Ureter (tissue), 1 donor: Measurements from ENCODE around the gene FKBP11. TPM values are rescaled to one million over a fixed set of nuclear protein-coding genes. Genes with fewer than 3 reads are reported as not detected.

Source experiments
- DNase-seq: peaks from one replicate; pipeline ENCODE4 v3.0.0-alpha.2; 2020; ENCODE audit warnings: low spot score
- total RNA-seq: library from RNA; stranded (reverse); gene quantifications from one replicate; pipeline ENCODE4 v1.2.4, GENCODE V29; 2023
- donor health status: DM: yes; HTN: yes; CAD: no.

FKBP11 gene
- 24.9 TPM for total RNA-seq

DNA sequence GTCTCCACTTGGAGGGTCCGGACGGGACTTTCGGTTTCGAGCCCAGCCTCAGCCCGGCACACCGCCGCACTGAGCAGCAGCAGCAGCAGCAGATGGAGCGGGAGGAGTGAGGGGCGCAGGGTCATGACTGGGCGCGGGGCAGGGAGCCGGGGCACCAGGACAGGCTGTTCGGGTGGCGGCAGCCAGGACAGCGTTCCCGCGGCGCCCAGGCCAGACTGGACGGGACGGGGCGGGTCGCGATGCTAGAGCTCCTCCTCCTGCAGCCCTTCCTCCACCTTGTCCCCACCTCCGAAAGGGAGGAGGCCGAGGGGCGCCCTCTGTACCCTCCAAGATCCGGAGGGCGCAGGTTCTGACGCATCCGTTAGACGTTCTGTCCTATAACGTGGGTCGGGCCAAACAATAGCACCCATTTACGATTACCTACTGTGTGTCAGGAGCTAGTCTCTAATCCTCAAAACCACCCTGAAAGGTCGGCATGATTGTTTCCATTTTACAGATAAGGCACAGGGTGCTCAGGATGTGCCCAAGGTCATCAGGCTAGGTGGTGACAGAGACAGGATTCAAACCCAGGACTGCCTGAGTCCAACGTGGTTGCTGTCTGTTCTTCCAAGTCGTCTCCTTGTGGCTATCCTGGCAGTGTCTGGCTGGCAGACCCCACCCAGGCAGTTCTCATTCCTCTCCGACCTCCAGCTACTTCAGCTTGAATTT is at the start of gene FKBP11:
Gene FKBP11 (minus strand): TSS at position 189 of the 708 bp plus-strand sequence. CDS start 64 bp downstream, at position 125.
- DNase-seq, result peak; percentile 76

DNA sequence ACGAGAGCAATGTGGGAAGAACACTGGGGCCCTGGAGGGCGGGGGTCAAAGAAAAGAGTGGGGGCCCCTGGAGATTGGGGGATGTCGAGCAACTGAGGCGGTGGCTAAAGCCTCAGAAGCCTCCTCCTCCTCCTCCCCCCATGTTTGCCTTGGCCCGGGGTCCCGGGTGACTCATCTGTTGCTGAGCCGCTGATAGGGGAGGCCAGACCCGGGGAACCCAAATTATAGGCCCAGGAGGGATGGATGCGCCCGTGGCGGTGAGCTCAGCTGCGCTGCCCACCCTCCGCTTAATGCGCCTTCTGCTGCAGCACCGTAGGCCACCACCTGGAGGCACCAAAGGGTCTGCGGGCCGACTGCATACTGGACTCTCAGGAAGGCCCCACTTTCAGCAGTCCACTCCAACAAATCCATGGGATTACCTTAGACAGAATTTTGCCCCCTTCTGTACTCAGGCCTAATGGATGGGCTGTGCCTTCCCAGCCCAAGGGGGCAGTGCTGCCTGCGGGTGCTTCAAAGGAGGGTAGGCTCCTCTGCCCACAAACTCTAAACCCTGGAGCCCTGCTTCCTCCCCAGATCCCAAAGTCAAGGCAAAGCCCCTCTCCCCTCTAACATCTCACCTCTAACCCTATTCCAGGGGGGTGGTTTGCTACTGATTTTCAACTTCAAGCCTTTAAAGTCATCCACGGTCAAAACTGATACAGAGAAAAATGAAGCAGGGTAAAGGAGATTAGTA is 48.8 kb upstream of the FKBP11 start:
- DNase-seq, result peak; percentile 70

DNA sequence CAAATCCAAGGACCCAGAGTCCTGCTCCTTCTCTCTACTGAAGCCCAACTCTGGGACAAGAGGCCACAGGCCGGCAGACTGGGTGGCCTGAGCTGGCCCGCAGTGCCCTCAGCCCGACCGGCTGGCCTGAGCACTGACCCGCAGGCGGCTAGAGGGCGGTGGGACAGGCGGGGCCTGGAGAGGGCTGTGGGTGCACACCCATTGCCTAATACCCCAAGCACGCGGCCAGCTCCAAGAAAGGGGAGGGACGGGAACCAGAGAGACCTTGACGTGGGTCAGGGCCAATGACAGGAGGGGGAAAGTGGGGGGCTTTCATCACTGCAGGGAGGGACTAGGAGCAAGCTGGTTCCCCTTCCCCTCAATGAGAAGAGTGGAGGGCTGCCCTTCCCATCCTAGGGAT is 48.2 kb upstream of the FKBP11 start:
- peak; percentile 53 for DNase-seq

DNA sequence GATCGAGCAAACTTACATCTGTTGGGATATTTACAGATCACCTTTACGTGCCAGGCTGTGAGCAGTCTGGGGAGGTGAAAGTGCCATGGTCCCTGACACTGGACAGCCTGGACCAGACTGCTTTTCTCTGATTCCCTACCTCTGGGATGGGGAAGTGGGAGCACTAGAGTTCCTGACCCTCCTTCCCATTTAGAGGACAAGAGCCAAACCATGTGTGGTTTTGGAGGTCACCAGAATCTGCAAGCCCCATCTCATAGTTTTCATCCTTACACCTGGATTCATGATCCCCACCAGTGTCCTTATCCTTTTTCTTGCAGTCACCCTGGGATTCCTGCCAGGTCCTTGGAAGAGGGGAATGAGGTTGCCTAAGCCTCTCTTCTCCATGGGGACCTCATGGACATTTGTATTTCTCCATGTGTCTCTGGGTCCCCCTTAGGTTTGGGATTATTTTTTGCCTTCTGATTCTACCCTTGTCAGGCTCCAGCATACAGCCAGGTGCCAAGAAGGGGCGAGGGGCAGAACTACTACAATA is 47.7 kb upstream of the FKBP11 start:
- DNase-seq, result no peak

DNA sequence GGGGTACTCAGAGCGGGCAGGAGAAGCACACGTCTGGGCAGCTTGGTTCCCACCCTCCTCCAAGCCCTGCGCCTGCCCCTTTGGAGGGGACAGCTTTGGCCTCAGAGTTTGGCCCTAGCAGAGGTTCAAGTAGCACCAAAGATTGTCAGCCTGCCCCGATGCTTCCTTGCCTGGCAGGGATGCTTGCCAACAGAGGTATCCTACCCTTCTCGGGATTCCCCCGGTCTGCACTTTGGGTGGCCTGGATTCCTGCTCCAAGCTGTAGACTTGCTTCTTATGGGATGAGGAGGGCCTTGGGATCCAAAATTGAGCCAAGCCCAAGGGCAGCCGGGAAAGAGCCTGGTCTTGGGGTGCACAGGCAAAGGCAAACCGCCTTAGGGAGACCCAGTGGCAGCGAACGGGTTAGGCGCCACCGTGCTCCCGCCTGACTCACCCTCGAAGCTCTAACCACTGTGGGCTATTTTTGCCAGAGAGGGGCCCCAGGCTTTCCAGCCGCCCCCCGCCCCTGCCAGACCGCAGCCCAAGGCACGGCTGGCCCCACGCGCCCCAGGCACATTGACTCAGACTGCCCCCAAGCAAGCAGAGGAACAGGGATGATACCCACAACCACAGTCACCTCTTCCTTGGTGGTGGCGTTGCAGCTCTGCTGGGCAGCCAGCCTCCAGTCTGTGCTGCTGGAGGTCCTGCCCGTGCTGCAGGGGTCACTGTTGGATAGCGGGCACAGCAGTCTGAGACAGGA is 47.1 kb upstream of the FKBP11 start:
- no peak for DNase-seq

DNA sequence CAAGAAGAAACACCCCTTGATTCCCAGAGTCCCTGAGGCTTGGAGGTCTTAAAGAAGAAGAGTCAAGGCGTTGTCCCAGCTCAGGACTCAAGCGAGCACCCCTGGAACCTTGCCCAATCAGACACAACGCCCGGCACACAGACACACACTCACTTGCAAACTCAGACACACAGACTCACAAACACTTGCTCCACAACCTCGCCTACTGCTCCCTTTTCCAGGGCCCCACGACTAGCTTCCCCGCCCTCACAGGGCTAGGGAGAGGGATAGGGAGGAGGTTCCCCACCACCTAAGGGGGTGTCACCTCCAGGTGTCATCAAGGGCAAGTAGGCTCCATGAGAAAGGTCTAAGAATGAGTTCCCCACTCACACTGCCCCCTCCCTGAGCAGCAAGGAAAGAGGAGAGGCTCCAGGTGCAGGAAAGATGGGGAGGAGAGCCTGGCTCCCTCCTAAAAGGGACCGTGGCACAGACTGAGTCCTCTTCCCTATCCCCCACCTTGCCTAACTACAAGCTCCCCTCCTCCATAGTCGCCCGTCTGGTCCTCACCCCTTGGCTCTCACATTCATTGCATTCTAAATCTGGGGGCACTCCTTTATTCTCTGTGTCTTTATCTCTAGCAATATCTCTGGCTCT is 45.5 kb upstream of the FKBP11 start:
- no peak for DNase-seq

DNA sequence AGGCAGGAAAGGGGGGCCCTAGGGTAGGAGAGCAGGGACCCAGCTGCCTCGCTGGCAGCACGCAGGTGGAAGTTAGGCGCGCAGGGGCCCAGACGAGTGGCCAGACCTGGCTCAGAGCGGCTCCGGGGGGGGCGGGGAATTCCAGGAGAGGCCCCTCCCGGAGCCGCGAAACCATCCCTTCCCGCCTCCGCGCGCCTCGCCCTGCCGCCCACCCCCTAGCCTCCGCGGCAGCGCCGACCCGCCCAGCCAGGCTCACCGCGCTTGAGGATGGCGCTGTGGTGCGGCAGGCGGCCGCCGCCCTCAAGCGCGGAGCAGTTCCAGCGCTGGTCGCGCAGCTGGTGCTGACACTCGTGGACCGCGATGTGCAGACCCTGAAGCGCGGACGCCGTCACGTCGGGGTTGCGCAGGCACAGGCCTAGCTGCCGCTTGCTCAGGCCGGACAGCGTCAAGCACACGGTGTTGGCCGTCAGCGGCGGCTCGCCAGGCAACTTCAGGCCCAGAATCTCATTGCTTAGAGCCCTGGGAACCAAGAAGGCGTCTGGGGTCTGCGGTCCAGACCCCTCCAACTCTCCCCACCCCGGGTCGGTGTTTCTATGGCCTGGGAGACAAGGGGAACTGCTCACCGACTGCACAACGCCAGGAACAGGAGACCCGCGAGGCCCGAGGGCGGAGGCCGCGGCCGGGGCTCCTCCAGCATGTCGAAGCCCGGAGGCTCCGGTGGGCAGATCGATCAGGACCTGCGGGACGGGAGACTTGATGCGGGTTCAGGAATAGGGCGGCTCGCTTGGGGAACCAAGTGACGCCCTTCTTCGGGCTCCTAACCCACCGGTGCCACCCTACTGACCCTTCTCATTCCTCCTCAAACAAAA is 44.8 kb upstream of the FKBP11 start:
- DNase-seq, result no peak

DNA sequence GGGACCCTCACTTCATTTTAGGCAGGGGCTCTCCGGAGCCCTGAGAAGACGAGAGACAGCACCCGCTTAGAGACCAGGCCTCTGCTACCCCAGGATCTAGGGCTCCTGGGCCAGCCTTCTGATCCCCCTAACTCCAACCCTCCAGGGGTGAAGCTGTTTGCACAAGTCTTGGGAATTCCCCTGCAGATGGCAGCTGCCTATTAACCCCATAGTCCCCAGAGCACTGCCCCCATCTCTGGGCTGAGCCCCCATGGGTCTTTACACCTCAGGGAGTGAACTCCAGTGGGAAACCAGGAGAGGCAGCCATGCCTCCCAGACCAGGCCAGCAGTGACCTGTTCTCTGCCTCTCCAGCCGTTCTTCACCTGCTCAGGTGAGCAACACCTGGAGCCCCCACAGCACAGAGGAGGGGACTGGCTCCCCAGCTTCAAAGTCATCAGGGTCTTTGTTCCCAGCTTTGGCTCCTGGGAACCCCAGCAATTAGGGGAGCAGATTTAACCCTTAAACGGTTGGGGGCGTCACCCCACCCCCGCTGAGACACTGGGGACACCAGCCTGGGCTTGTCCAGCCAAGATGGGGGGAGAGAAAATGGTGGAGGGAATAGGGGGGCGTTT is 44.0 kb upstream of the FKBP11 start:
- no peak for DNase-seq

DNA sequence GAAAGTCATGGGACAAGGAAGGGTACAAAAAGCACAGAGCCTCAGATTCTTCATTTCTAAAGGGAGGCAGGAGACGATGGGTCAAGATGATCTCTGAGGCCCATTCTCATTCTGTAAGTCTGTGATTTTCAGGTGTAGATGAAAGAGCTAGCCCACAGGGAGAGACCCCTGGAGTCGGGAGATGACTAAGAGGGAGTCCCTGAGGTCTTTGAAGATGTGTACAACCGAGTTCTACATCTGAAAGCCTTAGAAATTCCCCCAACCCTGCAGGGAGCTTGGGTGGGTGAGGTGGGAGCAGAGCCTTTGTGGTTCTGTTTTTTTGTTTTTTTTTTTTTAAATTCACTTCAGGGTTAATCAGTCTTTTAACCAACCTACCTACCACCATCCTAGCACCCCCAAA is 43.2 kb upstream of the FKBP11 start:
- no peak for DNase-seq

DNA sequence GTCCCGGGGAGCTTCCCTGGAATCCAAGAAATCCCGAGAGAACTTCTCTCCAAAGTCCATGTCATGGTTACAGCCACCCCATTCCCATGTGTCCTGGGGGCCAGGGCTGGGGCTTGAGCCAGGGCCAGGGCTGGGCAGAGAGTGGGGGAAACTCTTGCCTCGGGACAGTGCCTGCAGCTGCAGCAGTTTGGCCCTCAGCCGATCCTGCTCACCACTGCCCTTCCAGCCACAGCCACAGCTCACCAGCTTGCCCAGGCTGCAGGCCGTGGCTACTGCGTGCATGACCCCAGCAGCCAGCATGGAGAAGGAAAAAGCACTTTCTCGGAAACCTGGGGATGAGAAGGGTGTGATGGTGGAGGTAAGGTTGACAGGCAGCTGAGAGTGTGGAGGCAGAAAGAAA is 42.7 kb upstream of the FKBP11 start:
- DNase-seq, result no peak

DNA sequence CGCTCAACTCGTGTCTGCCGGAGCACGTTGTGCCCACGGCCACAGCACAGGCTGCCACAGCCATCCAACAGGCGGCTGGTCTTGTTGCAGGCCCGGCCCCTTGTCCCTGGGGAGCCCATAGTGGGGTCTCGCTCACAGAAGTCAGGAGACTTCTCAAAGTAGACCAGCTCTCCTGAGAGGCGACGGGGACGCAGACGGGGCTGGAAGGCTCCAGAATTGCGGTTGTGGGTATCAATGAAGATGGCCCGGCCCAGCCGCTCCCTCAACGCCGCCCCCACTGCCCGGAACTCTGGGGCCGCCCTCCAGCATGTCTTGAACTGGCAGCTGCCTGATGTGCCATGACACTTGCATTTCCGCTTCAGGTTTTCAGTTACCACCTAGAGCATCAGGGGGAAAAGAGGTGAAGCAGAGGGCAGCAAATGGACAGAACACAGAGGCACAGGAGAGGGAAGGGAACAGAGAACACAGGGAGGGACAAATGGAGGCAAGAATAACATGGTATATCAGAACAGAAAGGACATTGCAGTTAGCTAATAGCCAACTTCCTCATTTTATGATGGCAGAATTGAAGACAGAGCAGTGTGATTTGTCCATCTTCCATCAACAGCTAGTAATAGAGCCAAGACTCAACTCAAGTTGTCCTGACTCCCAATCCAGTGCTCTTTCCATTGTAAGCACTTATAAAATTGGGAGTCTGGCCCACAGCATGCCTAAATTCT is 41.0 kb upstream of the FKBP11 start:
- DNase-seq, result no peak

DNA sequence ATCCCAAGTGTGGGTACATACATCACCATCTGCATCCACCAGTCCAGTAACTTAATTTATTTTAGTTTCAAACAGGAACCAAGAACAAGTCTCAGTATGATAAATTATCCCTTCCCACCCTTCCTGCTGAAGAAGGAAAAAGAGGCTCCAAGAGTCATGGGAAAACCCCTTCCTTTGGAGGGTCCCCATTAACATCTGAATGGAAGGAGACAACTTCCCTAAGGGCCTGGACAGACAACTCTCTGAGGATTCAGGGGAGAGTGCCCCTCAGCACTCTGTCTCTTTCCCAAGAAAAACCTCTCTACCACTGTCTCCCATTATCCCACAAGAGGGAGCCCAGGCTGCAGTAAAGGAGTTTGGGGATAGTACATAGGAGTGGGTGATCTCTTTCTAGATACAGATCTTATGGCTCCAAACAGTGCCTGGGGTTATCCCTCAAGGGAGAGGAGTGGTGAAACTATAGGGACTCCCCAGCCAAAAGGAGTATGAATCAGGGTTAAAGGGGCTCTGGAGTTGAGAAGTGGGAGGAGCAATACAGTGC is 40.1 kb upstream of the FKBP11 start:
- DNase-seq, result no peak

DNA sequence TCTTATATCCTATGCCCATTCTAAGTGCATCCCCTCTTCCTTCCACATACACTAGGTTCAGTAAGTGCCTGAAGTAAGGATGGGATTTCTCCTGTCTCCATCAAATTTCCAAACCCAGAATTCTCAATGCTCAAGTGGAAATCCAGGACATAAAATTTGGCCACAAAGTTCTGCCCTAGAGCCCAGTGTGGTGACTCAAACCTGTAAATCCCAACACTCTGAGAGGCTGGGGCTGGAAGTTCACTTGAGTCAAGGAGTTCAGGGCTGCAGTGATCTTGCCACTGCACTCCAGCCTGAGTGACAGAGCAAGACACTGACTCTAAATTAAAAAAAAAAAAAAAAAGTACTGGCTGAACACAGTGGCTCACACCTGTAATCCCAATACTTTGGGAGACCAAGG is 36.5 kb upstream of the FKBP11 start:
- no peak for DNase-seq

DNA sequence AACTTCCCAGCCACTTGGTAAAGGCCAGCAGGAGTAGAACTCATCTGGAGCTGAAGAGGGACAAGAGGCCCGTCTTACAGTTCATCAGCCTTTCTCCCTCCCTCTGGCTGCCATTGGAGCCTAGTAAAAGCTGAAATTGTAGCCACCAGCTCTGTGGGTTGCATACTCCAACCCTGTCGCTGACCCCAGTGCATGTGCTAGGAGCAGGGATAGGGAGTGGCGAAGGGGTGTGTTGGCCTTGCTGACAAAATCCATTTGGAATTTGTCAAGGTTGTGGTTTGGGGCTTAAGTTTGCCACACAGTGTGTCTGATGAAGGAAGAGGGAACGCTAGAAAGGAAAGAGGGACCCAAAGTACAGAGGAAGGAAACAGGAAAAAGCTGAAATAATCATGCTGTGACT is 36.0 kb upstream of the FKBP11 start:
- DNase-seq, result no peak

DNA sequence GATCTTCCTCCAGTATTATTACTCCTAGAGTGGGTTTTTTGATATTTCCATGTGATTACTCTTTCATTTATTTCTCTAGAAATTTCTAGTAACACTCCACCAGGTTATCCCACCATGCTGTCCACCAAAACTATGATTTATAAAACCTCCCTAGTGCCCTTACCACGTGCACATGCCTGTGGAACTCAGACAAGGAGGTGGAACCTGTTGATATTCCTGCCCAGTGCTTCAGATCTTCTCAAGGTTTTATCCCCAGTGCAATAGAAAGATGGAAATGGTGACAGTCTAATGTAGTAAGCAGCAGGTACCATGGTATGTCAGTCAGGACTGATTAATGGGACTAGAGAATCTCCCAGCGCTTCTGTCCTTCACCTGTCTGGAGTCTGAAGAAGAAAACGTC is 35.5 kb upstream of the FKBP11 start:
- DNase-seq, result no peak

DNA sequence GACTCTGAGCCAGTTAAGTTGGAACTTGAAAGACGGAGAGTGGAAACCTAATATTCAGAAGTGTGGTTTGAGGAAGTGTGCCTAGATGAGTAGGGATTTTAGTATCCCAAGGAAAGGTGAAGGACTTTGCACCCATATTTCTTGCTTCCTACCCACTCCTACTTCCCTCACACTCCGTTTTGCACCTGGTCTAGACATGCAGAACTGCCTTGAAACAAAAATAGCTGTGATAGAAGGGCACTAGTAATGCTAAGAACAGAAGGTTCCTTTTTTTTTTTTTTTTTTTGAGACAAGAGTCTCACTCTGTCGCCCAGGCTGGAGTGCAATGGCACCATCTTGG is 32.7 kb upstream of the FKBP11 start:
- DNase-seq, result no peak

DNA sequence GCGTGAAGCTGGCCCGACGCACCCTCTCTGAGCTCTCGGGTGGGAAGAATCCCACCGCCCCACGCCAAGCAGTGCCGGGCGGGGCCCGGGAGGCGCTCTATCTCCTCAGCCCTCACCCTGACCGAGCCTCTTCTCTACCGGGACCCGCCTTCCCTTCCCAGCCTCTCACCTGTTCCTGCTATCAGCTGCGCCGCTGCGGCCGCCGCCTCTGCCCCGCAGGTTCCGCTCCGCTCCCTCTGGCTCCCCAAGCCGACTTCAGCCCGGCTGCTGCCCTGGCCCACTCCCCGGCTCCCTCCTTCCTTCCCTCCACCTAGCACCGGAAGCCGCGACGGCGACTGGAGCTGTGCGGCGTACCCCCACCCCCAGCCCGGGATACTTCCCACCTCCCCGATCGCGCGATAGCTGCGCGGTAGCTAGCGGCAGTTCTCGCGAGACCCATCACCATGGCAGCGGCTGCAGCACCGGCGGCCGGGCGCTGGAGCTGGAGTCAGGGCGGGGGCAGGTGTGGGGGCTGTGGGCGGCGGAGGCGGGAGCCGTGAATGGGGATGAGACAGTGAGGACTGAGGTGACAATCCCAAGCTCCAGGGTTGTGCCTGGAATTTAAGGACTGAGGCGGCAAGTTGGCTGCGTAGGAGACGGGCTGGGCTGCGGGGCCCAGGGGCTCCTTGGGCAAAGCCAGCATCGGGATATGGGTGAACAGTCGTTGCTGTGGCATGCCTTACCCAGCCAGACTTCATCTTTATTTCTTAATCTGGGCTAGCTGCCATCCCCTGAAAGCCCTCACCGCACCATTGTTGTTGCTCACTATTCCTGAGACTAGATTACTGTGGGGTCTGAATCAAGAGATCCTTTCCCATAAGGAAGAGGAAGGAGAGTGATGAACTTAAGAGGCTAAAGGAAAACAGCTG is 32.1 kb upstream of the FKBP11 start, which contains the start of gene ARF3:
Gene ARF3 (minus strand): TSS at position 347 of the 908 bp plus-strand sequence. CDS start 16,392 bp downstream, outside the sequence.
- peak; percentile 93 for DNase-seq
